Panc1 (cell line): ENCODE results near the gene ZNF254. TPM values are rescaled to one million over a fixed set of nuclear protein-coding genes. Genes with fewer than 3 reads are reported as not detected.
"Not testable (repeated sequence)": the region's sequence is repeated elsewhere in the genome, so short reads cannot be mapped to it uniquely, and the experiment has no call there.

Source experiments
- ATAC-seq: fragments of 200-7000 bp; cut with Tn5 transposase; 2 replicates; pipeline ENCODE4 v1.9.1; 2020; ENCODE audit warnings: mild to moderate bottlenecking, moderate library complexity
- BruUV-seq: library from RNA; stranded (reverse); fragments of 400-500 nt; replicated peaks from 2 replicates; lab custom pipeline; 2021; lab: Mats Ljungman, UMichigan
- CTCF ChIA-PET: fragments of 300-600 bp; sonication (Branson Sonifier 250); formaldehyde crosslinking; loops from one replicate; lab custom pipeline; 2022; ENCODE audit warnings: antibody characterized with exemption; lab: Charles Lee
- POLR2A ChIA-PET: fragments of 300-600 bp; sonication (Branson Sonifier 250); formaldehyde crosslinking; loops from one replicate; lab custom pipeline; 2022; ENCODE audit warnings: antibody characterized with exemption; lab: Charles Lee
- DNase-seq: peaks from one replicate; pipeline ENCODE4 v3.0.0-alpha.2; 2010; ENCODE audit warnings: low read depth, low spot score
- H3K27ac ChIP-seq: 2 replicates; pipeline ENCODE4 v1.5.1; 2011; ENCODE audit warnings: mild to moderate bottlenecking, low read length, inconsistent platforms
- H3K27me3 ChIP-seq: fragments of 200-500 bp; sonication (Bioruptor generic); 2 replicates; pipeline ENCODE4 v1.6.0; 2014; ENCODE audit warnings: low read length, inconsistent platforms; ENCODE audit not compliant: control insufficient read depth, insufficient read depth
- H3K36me3 ChIP-seq: fragments of 200-500 bp; sonication (Bioruptor generic); 2 replicates; pipeline ENCODE4 v1.5.1; 2014; ENCODE audit warnings: inconsistent platforms, mild to moderate bottlenecking, low read length, moderate library complexity; ENCODE audit not compliant: control insufficient read depth, insufficient read depth
- H3K4me1 ChIP-seq: 2 replicates; pipeline ENCODE4 v1.5.1; 2011; ENCODE audit warnings: inconsistent platforms, mild to moderate bottlenecking, low read length, moderate library complexity; ENCODE audit not compliant: control insufficient read depth, insufficient read depth
- H3K4me3 ChIP-seq, 2 experiments: 2 replicates each; pipeline ENCODE4 v1.5.1; 2011 to 2012; ENCODE audit warnings: low read depth in 2 of 2, low read length in 2 of 2, mild to moderate bottlenecking in 2 of 2, inconsistent platforms in 1 of 2, moderate library complexity in 1 of 2
- H3K9me3 ChIP-seq: fragments of 200-500 bp; sonication (Bioruptor generic); 2 replicates; pipeline ENCODE4 v1.5.1; 2014; ENCODE audit warnings: low read depth, mild to moderate bottlenecking, inconsistent platforms, low read length, moderate library complexity; ENCODE audit not compliant: control insufficient read depth, insufficient read depth
- CTCF ChIP-seq: fragments of 450-650 bp; IDR thresholded peaks from 2 replicates; pipeline ENCODE4 v1.5.1; 2017; ENCODE audit warnings: mild to moderate bottlenecking
- POLR2AphosphoS5 ChIP-seq: IDR thresholded peaks from 2 replicates; pipeline ENCODE4 v1.6.1; 2012; ENCODE audit warnings: mild to moderate bottlenecking, low read depth, low read length, moderate library complexity
- REST ChIP-seq, 2 experiments: IDR thresholded peaks; 2 replicates each; pipeline ENCODE4 v1.6.1; 2011 to 2012; ENCODE audit warnings: low read depth in 2 of 2, control low read depth in 1 of 2, low read length in 1 of 2, mild to moderate bottlenecking in 1 of 2, moderate library complexity in 1 of 2; ENCODE audit not compliant: insufficient read depth in 1 of 2
- SIN3A ChIP-seq: IDR thresholded peaks from 2 replicates; pipeline ENCODE4 v1.6.1; 2012; ENCODE audit warnings: low read depth, mild to moderate bottlenecking, low read length, moderate library complexity, borderline replicate concordance; ENCODE audit not compliant: insufficient read depth
- TCF7L2 ChIP-seq: IDR thresholded peaks from 2 replicates; pipeline ENCODE4 v1.6.1; 2011; ENCODE audit warnings: mild to moderate bottlenecking, low read depth, low read length, inconsistent platforms
- in situ Hi-C: cut with HindIII; loops from 2 replicates; pipeline ENCODE4 v1.10.0; 2016; ENCODE audit warnings: low sequenced_read_pairs, low pct_unique_long_range_greater_than_20kb
- intact Hi-C: fragments of 100-400 bp; cut with micrococcal nuclease; formaldehyde crosslinking; loops from one replicate; pipeline ENCODE4 v1.10.0; 2022; ENCODE audit not compliant: unreplicated experiment
- total RNA-seq: library from RNA; stranded (reverse); gene quantifications from one replicate; pipeline ENCODE4 v1.2.1, GENCODE V29; 2021; ENCODE audit not compliant: unreplicated experiment

ZNF254 gene
- total RNA-seq, 1 experiment from 2014 or later, result 12.1 TPM

- TF ChIP-seq CTCF, result no peak
- TF ChIP-seq TCF7L2, result no peak
- TF ChIP-seq REST (IDR thresholded peaks at IDR 0.05; ENCODE audit: insufficient read depth in 1 of 2, low read depth in 2 of 2, low read length in 1 of 2), result no peak
- TF ChIP-seq SIN3A, result no peak
- no peak for TF ChIP-seq POLR2AphosphoS5
- no peaks in the 10 kb centered on the region for H3K9me3 ChIP-seq
- in situ Hi-C loops, result no loop called here
- H3K27me3 ChIP-seq, result no peaks in the 10 kb centered on the region
- ATAC-seq (no peak), DNase-seq (no peak)
- no peaks in the 10 kb centered on the region for H3K36me3 ChIP-seq
- no peak overlapping the region for H3K27ac ChIP-seq
- no peaks in the 10 kb centered on the region for H3K4me1 ChIP-seq
- intact Hi-C loops, result no loop called here
- CTCF ChIA-PET, result no interaction called here
- BruUV-seq, result no TSS peak
- H3K4me3 ChIP-seq, result no peak overlapping the region
- POLR2A ChIA-PET, result no interaction called here
Measured at GRCh38 chr19:24074720-24075454, 12.1 kb upstream of the ZNF254 start.

GRCh38 chr19:24075530-24075929, 11.5 kb upstream of the ZNF254 start:
- H3K27ac ChIP-seq, intact Hi-C loops, CTCF ChIA-PET, H3K4me3 ChIP-seq, H3K4me1 ChIP-seq, H3K27me3 ChIP-seq, ATAC-seq, in situ Hi-C loops, H3K9me3 ChIP-seq, DNase-seq, POLR2A ChIA-PET, BruUV-seq, H3K36me3 ChIP-seq: not testable (repeated sequence)

GRCh38 chr19:24078680-24079079, 8.3 kb upstream of the ZNF254 start:
- no peak for ATAC-seq
- BruUV-seq, result no TSS peak

More at GRCh38 chr19:24078680-24079079, 8.3 kb upstream of the ZNF254 start:
- DNase-seq, result no peak
- Histone ChIP-seq H3K4me1 (no peaks in the 10 kb centered on the region), H3K9me3 (no peaks in the 10 kb centered on the region), H3K4me3 (no peak overlapping the region), H3K36me3 (no peaks in the 10 kb centered on the region), H3K27me3 (no peaks in the 10 kb centered on the region), H3K27ac (no peak overlapping the region)
- in situ Hi-C loops, result no loop called here
- TF ChIP-seq SIN3A (no peak), CTCF (no peak), TCF7L2 (no peak), POLR2AphosphoS5 (no peak), REST (IDR thresholded peaks at IDR 0.05; ENCODE audit: insufficient read depth in 1 of 2, low read depth in 2 of 2, low read length in 1 of 2) (no peak)
- ChIA-PET POLR2A (no interaction called here), CTCF (no interaction called here)
- intact Hi-C loops, result no loop called here
